CD8-positive, alpha-beta memory T cell (primary cell): ENCODE results near the gene EXOSC10. TPM values are rescaled to one million over a fixed set of nuclear protein-coding genes. Genes with fewer than 3 reads are reported as not detected.

Source experiments
- CTCF ChIA-PET: fragments of 350-600 bp; sonication (Branson Sonifier 250); formaldehyde crosslinking; loops from one replicate; lab custom pipeline; 2021; ENCODE audit warnings: antibody characterized with exemption; lab: Charles Lee
- POLR2A ChIA-PET: fragments of 350-600 bp; sonication (Branson Sonifier 250); formaldehyde crosslinking; loops from one replicate; lab custom pipeline; 2021; ENCODE audit warnings: antibody characterized with exemption; lab: Charles Lee
- DNase-seq, 5 donors: peaks; one replicate each; pipeline versions ENCODE4 v3.0.0 to v3.0.0-alpha.2; 2020 to 2022; ENCODE audit warnings: mixed read lengths in 1 of 5
- H3K27ac ChIP-seq: one replicate; pipeline ENCODE4 v1.7.0; 2013; ENCODE audit warnings: low read depth, mild to moderate bottlenecking, low read length, moderate library complexity
- H3K27me3 ChIP-seq: 2 replicates; pipeline ENCODE4 v1.7.0; 2013; ENCODE audit warnings: low read length, mild to moderate bottlenecking; ENCODE audit not compliant: insufficient read depth, poor library complexity, severe bottlenecking
- H3K36me3 ChIP-seq: 2 replicates; pipeline ENCODE4 v1.7.0; 2013; ENCODE audit warnings: mild to moderate bottlenecking, low read length, moderate library complexity; ENCODE audit not compliant: insufficient read depth
- H3K4me1 ChIP-seq: 2 replicates; pipeline ENCODE4 v1.7.0; 2013; ENCODE audit warnings: mild to moderate bottlenecking, low read length, moderate library complexity; ENCODE audit not compliant: insufficient read depth
- H3K4me3 ChIP-seq: 2 replicates; pipeline ENCODE4 v1.7.0; 2013; ENCODE audit warnings: mild to moderate bottlenecking, low read length
- H3K9me3 ChIP-seq: 2 replicates; pipeline ENCODE4 v1.7.0; 2013; ENCODE audit warnings: mild to moderate bottlenecking, low read length
- H3K27ac Mint-ChIP-seq, 8 donors: one replicate each; pipeline ENCODE4 v1.8.0; 2020 to 2021; ENCODE audit warnings: mixed read lengths in 8 of 8, mild to moderate bottlenecking in 6 of 8, inconsistent platforms in 3 of 8, moderate library complexity in 3 of 8
- H3K27me3 Mint-ChIP-seq, 2 donors: one replicate each; pipeline ENCODE4 v1.8.0; 2020 to 2021; ENCODE audit warnings: mixed read lengths in 2 of 2, mild to moderate bottlenecking in 1 of 2, moderate library complexity in 1 of 2
- H3K36me3 Mint-ChIP-seq, 3 donors: one replicate each; pipeline ENCODE4 v1.8.0; 2020 to 2021; ENCODE audit warnings: mixed read lengths in 3 of 3, inconsistent platforms in 1 of 3, mild to moderate bottlenecking in 1 of 3
- H3K4me1 Mint-ChIP-seq, 3 donors: one replicate each; pipeline ENCODE4 v1.8.0; 2020 to 2021; ENCODE audit warnings: mixed read lengths in 3 of 3, inconsistent platforms in 1 of 3, mild to moderate bottlenecking in 1 of 3
- H3K4me3 Mint-ChIP-seq, 7 donors: one replicate each; pipeline ENCODE4 v1.8.0; 2020 to 2021; ENCODE audit warnings: mixed read lengths in 7 of 7, mild to moderate bottlenecking in 6 of 7, moderate library complexity in 4 of 7, inconsistent platforms in 2 of 7
- H3K9me3 Mint-ChIP-seq, 5 donors: one replicate each; pipeline ENCODE4 v1.8.0; 2020 to 2022; ENCODE audit warnings: mixed read lengths in 5 of 5, mild to moderate bottlenecking in 3 of 5, moderate library complexity in 2 of 5, inconsistent platforms in 1 of 5
- polyA plus RNA-seq: library from polyadenylated mRNA; unstranded; fragments of 300-500 nt; fragmentation: Illumina TruSeq; gene quantifications from one replicate; pipeline ENCODE4 v1.2.3, GENCODE V29; 2021
- total RNA-seq, 2 experiments: library from RNA; stranded (reverse); gene quantifications; one replicate each; pipeline ENCODE4 v1.2.3, GENCODE V29; 2021

Gene EXOSC10
- total and polyA plus RNA-seq, 3 experiments from 2014 or later = 46.4 to 94.0 (median 92.9) TPM

- Mint-ChIP-seq H3K36me3 (peaks cover 15 to 97% (median 33%) of the 10 kb centered on the region in 3 donors), H3K27ac (peak overlapping the region in 1 of 8 donors; percentile 32), H3K4me3 (no peak overlapping the region), H3K27me3 (no peaks in the 10 kb centered on the region), H3K4me1 (no peaks in the 10 kb centered on the region), H3K9me3 (no peaks in the 10 kb centered on the region)
- Histone ChIP-seq H3K36me3 (peaks cover 83% of the 10 kb centered on the region), H3K27ac (no peak overlapping the region), H3K9me3 (no peaks in the 10 kb centered on the region), H3K27me3 (no peaks in the 10 kb centered on the region), H3K4me1 (no peaks in the 10 kb centered on the region), H3K4me3 (no peak overlapping the region)
- CTCF ChIA-PET = no interaction called here
- no peak for DNase-seq
- POLR2A ChIA-PET = no interaction called here
Observed at GRCh38 chr1:11129649-11130390, 30.2 kb upstream of the EXOSC10 start.

DNA sequence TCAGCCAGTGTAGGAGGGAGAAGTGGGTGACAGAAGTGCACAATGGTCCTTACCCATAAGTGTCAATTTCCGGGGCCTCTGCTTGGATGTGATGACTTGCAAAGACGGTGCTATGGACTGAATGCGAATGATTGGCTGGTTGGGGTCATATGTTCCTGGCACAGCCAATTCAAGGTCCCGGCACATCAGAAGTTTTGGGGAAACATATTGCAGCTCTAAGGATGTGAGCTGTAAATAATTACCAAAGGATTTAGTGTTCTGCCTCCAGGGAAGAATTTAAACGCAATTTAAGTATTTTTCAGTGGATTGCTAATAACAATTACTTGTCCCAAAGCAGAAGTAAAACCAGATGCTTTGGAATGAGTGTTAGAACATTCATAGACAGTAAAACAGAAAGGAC lies 26.9 kb upstream of the EXOSC10 start:
- Histone ChIP-seq H3K36me3 (peaks cover 63% of the 10 kb centered on the region), H3K27me3 (no peaks in the 10 kb centered on the region), H3K4me1 (no peaks in the 10 kb centered on the region), H3K9me3 (no peaks in the 10 kb centered on the region), H3K4me3 (no peak overlapping the region), H3K27ac (no peak overlapping the region)
- no peak for DNase-seq
- ChIA-PET POLR2A (no interaction called here), CTCF (no interaction called here)
- Mint-ChIP-seq H3K27me3 (no peaks in the 10 kb centered on the region), H3K36me3 (peaks cover 15 to 87% (median 34%) of the 10 kb centered on the region in 3 donors), H3K27ac (no peak overlapping the region), H3K4me3 (no peak overlapping the region), H3K9me3 (no peaks in the 10 kb centered on the region), H3K4me1 (no peaks in the 10 kb centered on the region)

DNA sequence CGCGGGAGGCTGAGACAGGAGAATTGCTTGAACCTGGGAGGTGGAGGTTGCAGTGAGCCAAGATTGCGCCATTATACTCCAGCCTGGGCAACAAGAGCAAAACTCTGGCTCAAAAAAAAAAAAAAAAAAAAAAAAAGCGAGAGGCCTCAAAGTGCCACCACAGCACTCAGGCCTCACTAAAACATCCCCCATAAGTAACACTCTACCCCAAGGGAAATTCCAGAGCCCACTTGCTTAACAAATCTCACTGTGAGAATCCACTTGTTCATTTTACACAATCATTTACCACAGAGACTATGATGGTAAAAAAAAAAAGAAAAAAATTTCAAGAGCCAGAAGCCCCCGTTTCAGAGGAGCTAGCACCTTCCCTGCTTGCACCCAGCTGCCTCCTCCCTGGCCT lies 26.3 kb upstream of the EXOSC10 start:
- H3K4me3 Mint-ChIP-seq = no peak overlapping the region
- ChIA-PET POLR2A (no interaction called here), CTCF (interaction anchor here (0.7 kb wide), 1 partner anchor 16 kb away, joined by 3 read pairs; no protein-coding TSS in a partner anchor)
- H3K4me1 Mint-ChIP-seq = no peaks in the 10 kb centered on the region
- no peak overlapping the region for H3K4me3 ChIP-seq
- no peaks in the 10 kb centered on the region for H3K4me1 ChIP-seq
- peak overlapping the region in 1 of 8 donors; percentile 23 for H3K27ac Mint-ChIP-seq
- no peaks in the 10 kb centered on the region for H3K27me3 Mint-ChIP-seq
- no peak for DNase-seq
- no peak overlapping the region for H3K27ac ChIP-seq
- H3K9me3 ChIP-seq = no peaks in the 10 kb centered on the region
- no peaks in the 10 kb centered on the region for H3K27me3 ChIP-seq
- H3K36me3 Mint-ChIP-seq = peaks cover 15 to 87% (median 32%) of the 10 kb centered on the region in 3 donors
- no peaks in the 10 kb centered on the region for H3K9me3 Mint-ChIP-seq
- peaks cover 64% of the 10 kb centered on the region for H3K36me3 ChIP-seq

- H3K4me3 ChIP-seq = no peak overlapping the region
- H3K9me3 ChIP-seq = no peaks in the 10 kb centered on the region
- H3K27ac Mint-ChIP-seq = no peak overlapping the region
- no peaks in the 10 kb centered on the region for H3K27me3 ChIP-seq
- no peaks in the 10 kb centered on the region for H3K9me3 Mint-ChIP-seq
- H3K4me1 Mint-ChIP-seq = no peaks in the 10 kb centered on the region
- H3K4me1 ChIP-seq = no peaks in the 10 kb centered on the region
- peaks cover 12 to 82% (median 31%) of the 10 kb centered on the region in 3 donors for H3K36me3 Mint-ChIP-seq
- H3K27ac ChIP-seq = no peak overlapping the region
- ChIA-PET CTCF (no interaction called here), POLR2A (no interaction called here)
- no peaks in the 10 kb centered on the region for H3K27me3 Mint-ChIP-seq
- peaks cover 54% of the 10 kb centered on the region for H3K36me3 ChIP-seq
- DNase-seq = no peak
- H3K4me3 Mint-ChIP-seq = no peak overlapping the region
Observed at GRCh38 chr1:11124965-11125364, 25.3 kb upstream of the EXOSC10 start.

DNA sequence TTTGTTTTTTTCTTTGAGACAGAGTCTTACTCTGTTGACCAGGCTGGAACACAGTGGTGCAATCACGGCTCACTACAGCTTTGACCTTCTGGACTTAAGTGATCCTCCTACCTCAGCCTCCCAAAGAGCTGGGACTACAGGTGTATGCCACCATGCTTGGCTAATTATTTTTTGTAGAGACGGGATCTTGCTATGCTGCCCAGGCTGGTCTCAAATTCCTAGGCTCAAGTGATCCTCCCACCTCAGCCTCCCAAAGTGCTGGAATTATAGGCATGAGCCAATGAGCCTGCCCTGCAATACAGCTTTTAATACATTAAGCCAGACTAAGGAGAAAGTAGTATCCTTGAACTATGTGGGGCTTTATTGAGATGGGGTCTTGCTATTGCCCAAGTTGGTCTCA lies 16.6 kb upstream of the EXOSC10 start:
- H3K9me3 ChIP-seq = no peaks in the 10 kb centered on the region
- POLR2A ChIA-PET = no interaction called here
- Mint-ChIP-seq H3K4me3 (no peak overlapping the region), H3K27me3 (no peaks in the 10 kb centered on the region), H3K27ac (no peak overlapping the region), H3K36me3 (peaks cover 0 to 78% (median 29%) of the 10 kb centered on the region in 3 donors), H3K9me3 (no peaks in the 10 kb centered on the region), H3K4me1 (no peaks in the 10 kb centered on the region)
- H3K27ac ChIP-seq = no peak overlapping the region
- no peak for DNase-seq
- CTCF ChIA-PET = no interaction called here
- H3K27me3 ChIP-seq = no peaks in the 10 kb centered on the region
- H3K4me3 ChIP-seq = no peak overlapping the region
- no peaks in the 10 kb centered on the region for H3K4me1 ChIP-seq
- H3K36me3 ChIP-seq = peaks cover 26% of the 10 kb centered on the region

DNA sequence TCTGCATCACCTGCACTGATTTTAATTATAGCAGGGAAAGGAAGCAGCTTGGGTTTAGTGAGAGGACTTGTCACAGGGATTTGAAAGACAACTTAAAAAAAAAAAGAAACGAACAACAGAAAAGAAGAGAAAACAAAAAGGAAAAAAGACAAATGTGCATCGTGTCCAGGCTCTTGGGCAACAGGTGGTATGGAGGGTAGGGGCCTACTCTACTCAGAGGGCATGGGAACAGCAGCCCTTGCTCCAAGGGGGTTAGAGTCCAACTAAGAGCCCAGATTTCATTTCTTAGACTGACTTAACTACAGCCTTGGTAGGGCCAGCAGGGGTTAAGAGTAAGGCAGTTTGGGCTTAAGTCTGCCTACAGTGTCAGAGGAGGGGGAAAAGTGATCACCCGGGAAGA lies 15.3 kb upstream of the EXOSC10 start:
- H3K36me3 ChIP-seq = peaks cover 22% of the 10 kb centered on the region
- no peaks in the 10 kb centered on the region for H3K27me3 ChIP-seq
- Mint-ChIP-seq H3K4me1 (no peaks in the 10 kb centered on the region), H3K4me3 (no peak overlapping the region), H3K9me3 (no peaks in the 10 kb centered on the region), H3K27ac (peak overlapping the region in 1 of 8 donors; percentile 51), H3K27me3 (no peaks in the 10 kb centered on the region), H3K36me3 (peaks cover 0 to 77% (median 29%) of the 10 kb centered on the region in 3 donors)
- no peaks in the 10 kb centered on the region for H3K9me3 ChIP-seq
- no peaks in the 10 kb centered on the region for H3K4me1 ChIP-seq
- ChIA-PET CTCF (no interaction called here), POLR2A (no interaction called here)
- H3K27ac ChIP-seq = no peak overlapping the region
- no peak overlapping the region for H3K4me3 ChIP-seq
- no peak for DNase-seq

DNA sequence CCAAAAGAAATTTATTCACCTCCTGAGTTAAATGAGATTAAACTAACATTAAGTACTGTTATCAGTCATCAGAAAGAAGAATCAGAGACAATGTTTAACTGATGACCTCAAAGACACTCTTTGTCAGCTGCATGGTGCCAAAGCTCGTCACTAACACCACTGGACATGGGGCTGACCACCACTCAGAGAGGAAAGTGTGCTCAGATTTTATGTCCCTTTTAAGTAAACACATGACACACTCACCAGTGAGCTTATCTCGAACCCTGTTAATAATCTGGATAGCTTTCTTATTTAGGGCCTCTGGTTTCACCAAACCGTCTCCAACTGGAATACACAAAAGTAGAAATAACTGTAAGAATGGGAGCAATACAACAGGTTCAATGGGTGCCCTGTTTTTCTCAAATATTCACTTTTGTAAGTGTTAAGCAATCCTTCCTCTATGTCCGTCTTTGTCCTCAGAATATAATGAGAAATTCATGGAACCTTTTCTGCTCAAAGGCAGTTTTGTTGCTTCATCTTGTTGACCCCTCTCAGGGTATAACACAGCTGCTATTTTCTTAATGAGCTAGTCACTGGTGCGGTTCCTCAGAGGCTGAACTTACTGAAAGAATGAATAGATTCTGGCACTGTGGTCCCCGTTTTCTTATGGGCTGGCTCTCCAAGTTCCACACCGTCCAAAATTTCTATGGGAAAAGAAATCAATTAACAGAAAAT lies 9.5 kb upstream of the EXOSC10 start:
- CTCF ChIA-PET = interaction anchor here (1.4 kb wide), 1 partner anchor 132 kb away, joined by 3 read pairs; no protein-coding TSS in a partner anchor
- no peaks in the 10 kb centered on the region for H3K4me1 ChIP-seq

GRCh38 chr1:11107599-11107998 lies 7.9 kb upstream of the EXOSC10 start:
- no peak overlapping the region for H3K27ac ChIP-seq
- CTCF ChIA-PET = interaction anchor here (1.1 kb wide), 1 partner anchor 70 kb away, joined by 3 read pairs; no protein-coding TSS in a partner anchor
- DNase-seq = no peak
- H3K36me3 Mint-ChIP-seq = peaks cover 0 to 67% (median 25%) of the 10 kb centered on the region in 3 donors
- H3K9me3 Mint-ChIP-seq = no peaks in the 10 kb centered on the region
- H3K4me1 Mint-ChIP-seq = no peaks in the 10 kb centered on the region
- peak overlapping the region in 1 of 8 donors; percentile 84 for H3K27ac Mint-ChIP-seq
- H3K4me3 Mint-ChIP-seq = no peak overlapping the region
- H3K4me1 ChIP-seq = no peaks in the 10 kb centered on the region
- H3K4me3 ChIP-seq = no peak overlapping the region
- H3K36me3 ChIP-seq = peaks cover 29% of the 10 kb centered on the region
- H3K9me3 ChIP-seq = no peaks in the 10 kb centered on the region
- no peaks in the 10 kb centered on the region for H3K27me3 ChIP-seq
- POLR2A ChIA-PET = no interaction called here
- no peaks in the 10 kb centered on the region for H3K27me3 Mint-ChIP-seq

More for the DNA sequence above, 9.5 kb upstream of the EXOSC10 start:
- DNase-seq = no peak
- POLR2A ChIA-PET = no interaction called here
- Histone ChIP-seq H3K27ac (no peak overlapping the region), H3K27me3 (no peaks in the 10 kb centered on the region), H3K4me3 (no peak overlapping the region), H3K36me3 (peaks cover 33% of the 10 kb centered on the region), H3K9me3 (no peaks in the 10 kb centered on the region)
- no peak overlapping the region for H3K4me3 Mint-ChIP-seq
- H3K27ac Mint-ChIP-seq = no peak overlapping the region
- peaks cover 0 to 81% (median 31%) of the 10 kb centered on the region in 3 donors for H3K36me3 Mint-ChIP-seq
- H3K4me1 Mint-ChIP-seq = no peaks in the 10 kb centered on the region
- no peaks in the 10 kb centered on the region for H3K27me3 Mint-ChIP-seq
- H3K9me3 Mint-ChIP-seq = no peaks in the 10 kb centered on the region
